ENCODE data around the gene C2orf81.

GRCh38 chr2:74387346-74387745 lies 34.1 kb downstream of the C2orf81 start:
- TF ChIP-seq, protein P1, sequence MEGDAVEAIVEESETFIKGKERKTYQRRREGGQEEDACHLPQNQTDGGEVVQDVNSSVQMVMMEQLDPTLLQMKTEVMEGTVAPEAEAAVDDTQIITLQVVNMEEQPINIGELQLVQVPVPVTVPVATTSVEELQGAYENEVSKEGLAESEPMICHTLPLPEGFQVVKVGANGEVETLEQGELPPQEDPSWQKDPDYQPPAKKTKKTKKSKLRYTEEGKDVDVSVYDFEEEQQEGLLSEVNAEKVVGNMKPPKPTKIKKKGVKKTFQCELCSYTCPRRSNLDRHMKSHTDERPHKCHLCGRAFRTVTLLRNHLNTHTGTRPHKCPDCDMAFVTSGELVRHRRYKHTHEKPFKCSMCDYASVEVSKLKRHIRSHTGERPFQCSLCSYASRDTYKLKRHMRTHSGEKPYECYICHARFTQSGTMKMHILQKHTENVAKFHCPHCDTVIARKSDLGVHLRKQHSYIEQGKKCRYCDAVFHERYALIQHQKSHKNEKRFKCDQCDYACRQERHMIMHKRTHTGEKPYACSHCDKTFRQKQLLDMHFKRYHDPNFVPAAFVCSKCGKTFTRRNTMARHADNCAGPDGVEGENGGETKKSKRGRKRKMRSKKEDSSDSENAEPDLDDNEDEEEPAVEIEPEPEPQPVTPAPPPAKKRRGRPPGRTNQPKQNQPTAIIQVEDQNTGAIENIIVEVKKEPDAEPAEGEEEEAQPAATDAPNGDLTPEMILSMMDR (IDR thresholded peaks at IDR 0.05) = no peak
- no peak for TF ChIP-seq POLR2A (IDR thresholded peaks at IDR 0.05)

Data from adrenal gland (tissue), 5 donors.